ENCODE data around the gene DDX20.

The DDX20 gene

DNA sequence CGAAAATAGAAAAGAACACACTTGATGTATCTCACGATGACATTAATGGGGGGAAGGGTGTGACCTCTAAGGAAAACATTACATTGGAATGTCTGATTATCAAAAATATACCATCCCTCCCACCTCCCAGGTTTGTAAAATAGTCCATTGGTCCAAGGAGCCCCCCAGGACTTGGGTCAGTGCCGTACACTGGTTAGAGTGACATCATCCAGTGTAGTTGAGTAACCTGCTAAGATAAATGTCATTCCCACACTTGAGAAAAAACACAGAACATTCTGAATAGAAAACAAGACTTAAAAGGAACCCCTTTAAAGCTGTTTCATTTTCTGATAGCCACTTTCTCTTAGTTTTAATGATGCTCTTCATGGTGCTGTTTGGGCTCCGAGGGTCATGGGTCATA lies 15.2 kb downstream of the DDX20 start:
- no peak overlapping the region for H3K4me3 ChIP-seq (ENCODE audit: control insufficient read depth, low read depth, low read length)
- TF ChIP-seq, protein P1, sequence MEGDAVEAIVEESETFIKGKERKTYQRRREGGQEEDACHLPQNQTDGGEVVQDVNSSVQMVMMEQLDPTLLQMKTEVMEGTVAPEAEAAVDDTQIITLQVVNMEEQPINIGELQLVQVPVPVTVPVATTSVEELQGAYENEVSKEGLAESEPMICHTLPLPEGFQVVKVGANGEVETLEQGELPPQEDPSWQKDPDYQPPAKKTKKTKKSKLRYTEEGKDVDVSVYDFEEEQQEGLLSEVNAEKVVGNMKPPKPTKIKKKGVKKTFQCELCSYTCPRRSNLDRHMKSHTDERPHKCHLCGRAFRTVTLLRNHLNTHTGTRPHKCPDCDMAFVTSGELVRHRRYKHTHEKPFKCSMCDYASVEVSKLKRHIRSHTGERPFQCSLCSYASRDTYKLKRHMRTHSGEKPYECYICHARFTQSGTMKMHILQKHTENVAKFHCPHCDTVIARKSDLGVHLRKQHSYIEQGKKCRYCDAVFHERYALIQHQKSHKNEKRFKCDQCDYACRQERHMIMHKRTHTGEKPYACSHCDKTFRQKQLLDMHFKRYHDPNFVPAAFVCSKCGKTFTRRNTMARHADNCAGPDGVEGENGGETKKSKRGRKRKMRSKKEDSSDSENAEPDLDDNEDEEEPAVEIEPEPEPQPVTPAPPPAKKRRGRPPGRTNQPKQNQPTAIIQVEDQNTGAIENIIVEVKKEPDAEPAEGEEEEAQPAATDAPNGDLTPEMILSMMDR (conservative IDR thresholded peaks at IDR 0.05; ENCODE audit: control insufficient read depth, insufficient read depth, low read depth, low read length), result no peak
- DNase-seq (ENCODE audit: low read depth), result peak; percentile 18

- H3K4me3 ChIP-seq (ENCODE audit: control insufficient read depth, low read depth, low read length), result no peak overlapping the region
- TF ChIP-seq, protein P1 (conservative IDR thresholded peaks at IDR 0.05; ENCODE audit: control insufficient read depth, insufficient read depth, low read depth, low read length), result no peak
- DNase-seq (ENCODE audit: low read depth), result no peak
Observed at GRCh38 chr1:111775966-111776365, 20.3 kb downstream of the DDX20 start.

DNA sequence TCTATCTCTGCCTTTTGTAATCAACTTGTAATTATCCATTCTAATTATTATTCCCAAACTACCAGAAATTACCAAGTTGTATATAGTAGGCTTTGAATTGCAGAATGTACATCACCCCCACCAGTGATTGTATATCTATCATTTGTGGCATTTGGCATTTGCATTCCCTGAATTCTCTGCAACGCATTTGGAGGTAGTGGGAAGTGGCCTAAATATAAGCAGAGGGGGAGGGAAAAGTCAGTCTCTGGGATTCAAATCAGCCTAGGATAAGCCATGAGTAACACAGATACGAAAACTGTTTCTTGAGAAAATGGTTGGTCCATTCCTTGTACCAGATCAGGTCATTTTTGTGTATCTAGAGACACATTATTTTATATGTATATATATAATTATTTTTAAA lies 20.7 kb downstream of the DDX20 start:
- no peak for DNase-seq (ENCODE audit: low read depth)
- TF ChIP-seq, protein P1 (conservative IDR thresholded peaks at IDR 0.05; ENCODE audit: control insufficient read depth, insufficient read depth, low read depth, low read length), result no peak
- no peak overlapping the region for H3K4me3 ChIP-seq (ENCODE audit: control insufficient read depth, low read depth, low read length)

DNA sequence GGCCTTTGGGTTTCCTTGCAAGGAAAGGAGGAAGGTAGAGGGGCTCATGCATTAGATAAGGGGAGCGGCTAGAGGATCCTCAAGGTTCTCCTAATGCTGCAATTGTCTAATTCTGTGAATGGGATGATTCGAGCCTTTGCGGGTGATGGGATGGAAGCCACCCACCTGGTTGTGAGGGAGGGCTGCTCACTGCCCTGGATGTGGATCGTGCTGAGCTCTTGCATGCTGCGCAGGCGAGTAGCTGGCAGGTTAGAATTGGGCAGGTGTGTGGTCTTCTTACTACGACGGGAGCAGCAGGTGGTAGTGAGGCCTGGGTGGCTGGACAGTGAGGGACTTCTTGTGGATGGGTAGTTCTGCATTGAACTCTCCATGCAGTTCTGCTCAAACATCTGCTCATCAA lies 21.2 kb downstream of the DDX20 start:
- TF ChIP-seq, protein P1 (conservative IDR thresholded peaks at IDR 0.05; ENCODE audit: control insufficient read depth, insufficient read depth, low read depth, low read length), result no peak
- DNase-seq (ENCODE audit: low read depth), result no peak
- no peak overlapping the region for H3K4me3 ChIP-seq (ENCODE audit: control insufficient read depth, low read depth, low read length)

- H3K4me3 ChIP-seq (ENCODE audit: control insufficient read depth, low read depth, low read length), result no peak overlapping the region
- DNase-seq (ENCODE audit: low read depth), result no peak
- TF ChIP-seq, protein P1 (conservative IDR thresholded peaks at IDR 0.05; ENCODE audit: control insufficient read depth, insufficient read depth, low read depth, low read length), result no peak
Observed at GRCh38 chr1:111777301-111777700, 21.6 kb downstream of the DDX20 start.

- TF ChIP-seq, protein P1 (conservative IDR thresholded peaks at IDR 0.05; ENCODE audit: control insufficient read depth, insufficient read depth, low read depth, low read length), result no peak
- H3K4me3 ChIP-seq (ENCODE audit: control insufficient read depth, low read depth, low read length), result no peak overlapping the region
- DNase-seq (ENCODE audit: low read depth), result no peak
Observed at GRCh38 chr1:111778066-111778465, 22.4 kb downstream of the DDX20 start.

- no peak overlapping the region for H3K4me3 ChIP-seq (ENCODE audit: control insufficient read depth, low read depth, low read length)
- DNase-seq (ENCODE audit: low read depth), result no peak
- TF ChIP-seq, protein P1 (conservative IDR thresholded peaks at IDR 0.05; ENCODE audit: control insufficient read depth, insufficient read depth, low read depth, low read length), result no peak
Observed at GRCh38 chr1:111778541-111779051, 22.9 kb downstream of the DDX20 start.
